ENCODE measurements around the gene SOCS4. TPM values are rescaled to one million over a fixed set of nuclear protein-coding genes. Genes with fewer than 3 reads are reported as not detected.

Gene SOCS4
- total RNA-seq, 1 experiment from 2014 or later: 31.5 TPM

DNA sequence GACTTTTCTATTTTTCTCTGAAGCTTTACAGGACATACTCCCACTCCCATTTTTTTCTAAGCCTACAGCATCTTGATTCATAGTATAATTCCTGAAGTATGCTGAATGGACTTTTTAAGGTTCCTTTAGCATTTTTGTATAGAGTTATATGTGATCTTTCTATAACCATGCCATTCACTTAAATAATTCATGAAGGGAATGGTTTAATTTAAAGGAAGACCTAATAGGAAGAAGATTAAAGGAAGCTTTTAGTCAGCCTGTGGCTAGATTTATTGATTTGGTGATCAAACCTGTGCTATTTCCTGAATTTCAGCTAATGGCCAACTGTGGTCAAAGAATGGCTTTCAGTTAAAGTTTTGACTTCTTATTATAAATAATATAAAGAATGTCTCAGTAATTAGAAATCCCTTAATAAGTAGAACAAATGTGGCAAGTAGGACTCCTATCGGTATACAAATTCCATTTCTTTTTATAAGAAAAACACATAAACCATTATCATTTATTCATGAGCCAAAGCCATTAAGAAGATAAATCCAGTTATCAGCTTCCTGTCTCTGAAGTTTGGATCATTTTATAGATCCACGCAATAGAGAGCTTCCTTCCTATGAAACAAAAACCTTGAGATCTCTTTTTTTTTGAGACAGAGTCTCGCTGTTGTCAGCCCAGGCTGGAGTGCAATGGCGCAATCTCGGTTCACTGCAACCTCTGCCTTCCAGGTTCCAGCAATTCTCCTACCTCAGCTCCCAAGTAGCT is 20.4 kb downstream of the SOCS4 start:
- CTCF ChIA-PET: interaction anchor here (0.6 kb wide), 1 partner anchor 222 kb away, joined by 7 read pairs; no protein-coding TSS in a partner anchor
- no TSS peak for BruUV-seq (replicated peaks)
- TF ChIP-seq, protein P1, sequence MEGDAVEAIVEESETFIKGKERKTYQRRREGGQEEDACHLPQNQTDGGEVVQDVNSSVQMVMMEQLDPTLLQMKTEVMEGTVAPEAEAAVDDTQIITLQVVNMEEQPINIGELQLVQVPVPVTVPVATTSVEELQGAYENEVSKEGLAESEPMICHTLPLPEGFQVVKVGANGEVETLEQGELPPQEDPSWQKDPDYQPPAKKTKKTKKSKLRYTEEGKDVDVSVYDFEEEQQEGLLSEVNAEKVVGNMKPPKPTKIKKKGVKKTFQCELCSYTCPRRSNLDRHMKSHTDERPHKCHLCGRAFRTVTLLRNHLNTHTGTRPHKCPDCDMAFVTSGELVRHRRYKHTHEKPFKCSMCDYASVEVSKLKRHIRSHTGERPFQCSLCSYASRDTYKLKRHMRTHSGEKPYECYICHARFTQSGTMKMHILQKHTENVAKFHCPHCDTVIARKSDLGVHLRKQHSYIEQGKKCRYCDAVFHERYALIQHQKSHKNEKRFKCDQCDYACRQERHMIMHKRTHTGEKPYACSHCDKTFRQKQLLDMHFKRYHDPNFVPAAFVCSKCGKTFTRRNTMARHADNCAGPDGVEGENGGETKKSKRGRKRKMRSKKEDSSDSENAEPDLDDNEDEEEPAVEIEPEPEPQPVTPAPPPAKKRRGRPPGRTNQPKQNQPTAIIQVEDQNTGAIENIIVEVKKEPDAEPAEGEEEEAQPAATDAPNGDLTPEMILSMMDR (IDR thresholded peaks at IDR 0.05; ENCODE audit: unreplicated experiment): no peak
- intact Hi-C loops (cut with micrococcal nuclease; ENCODE audit: unreplicated experiment): no loop called here
- no peaks in the 10 kb centered on the region for H3K9me3 Mint-ChIP-seq (ENCODE audit: low read depth, unreplicated experiment)
- DNase-seq: no peak
- no peaks in the 10 kb centered on the region for H3K27me3 Mint-ChIP-seq (ENCODE audit: unreplicated experiment)
- no peaks in the 10 kb centered on the region for H3K4me1 Mint-ChIP-seq (ENCODE audit: low read depth, unreplicated experiment)
- no peak overlapping the region for H3K4me3 Mint-ChIP-seq (ENCODE audit: low read depth, unreplicated experiment)
- H3K27ac Mint-ChIP-seq (ENCODE audit: unreplicated experiment): no peak overlapping the region
- H3K36me3 Mint-ChIP-seq (ENCODE audit: insufficient read depth, unreplicated experiment): peaks cover 19% of the 10 kb centered on the region

DNA sequence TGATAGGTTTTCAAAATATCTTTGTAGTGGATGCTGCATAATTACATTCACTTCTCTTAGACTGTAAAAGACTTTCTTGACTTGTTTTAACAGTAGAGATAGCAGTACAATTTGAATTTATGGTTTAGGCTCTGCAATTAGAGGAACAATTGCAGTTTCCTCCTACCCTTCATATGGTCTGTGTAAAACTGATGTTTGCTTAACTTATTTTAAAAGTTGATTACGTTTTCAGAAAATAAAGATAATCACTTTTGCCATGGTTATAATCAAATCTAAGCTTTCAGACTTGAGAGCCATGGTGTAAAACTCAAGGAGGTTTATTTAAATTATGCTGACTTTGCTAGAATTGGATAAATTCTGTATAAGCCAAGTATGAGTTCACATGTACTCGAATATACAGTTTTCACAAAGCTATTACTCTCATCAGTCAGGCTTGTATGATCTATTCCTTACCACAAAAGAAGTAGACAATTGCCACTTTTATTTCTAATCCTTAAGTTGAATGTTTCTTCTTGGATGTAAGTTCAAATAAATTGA is 21.9 kb downstream of the SOCS4 start:
- peaks cover 9% of the 10 kb centered on the region for H3K4me1 Mint-ChIP-seq (ENCODE audit: low read depth, unreplicated experiment)
- H3K36me3 Mint-ChIP-seq (ENCODE audit: insufficient read depth, unreplicated experiment): peaks cover 34% of the 10 kb centered on the region
- CTCF ChIA-PET: interaction anchor here (0.6 kb wide), 1 partner anchor 273 kb away, joined by 4 read pairs; no protein-coding TSS in a partner anchor
- BruUV-seq (replicated peaks): no TSS peak
- H3K27me3 Mint-ChIP-seq (ENCODE audit: unreplicated experiment): no peaks in the 10 kb centered on the region
- no peaks in the 10 kb centered on the region for H3K9me3 Mint-ChIP-seq (ENCODE audit: low read depth, unreplicated experiment)
- intact Hi-C loops (cut with micrococcal nuclease; ENCODE audit: unreplicated experiment): no loop called here
- TF ChIP-seq, protein P1 (IDR thresholded peaks at IDR 0.05; ENCODE audit: unreplicated experiment): no peak
- no peak overlapping the region for H3K27ac Mint-ChIP-seq (ENCODE audit: unreplicated experiment)
- H3K4me3 Mint-ChIP-seq (ENCODE audit: low read depth, unreplicated experiment): no peak overlapping the region
- DNase-seq: no peak

DNA sequence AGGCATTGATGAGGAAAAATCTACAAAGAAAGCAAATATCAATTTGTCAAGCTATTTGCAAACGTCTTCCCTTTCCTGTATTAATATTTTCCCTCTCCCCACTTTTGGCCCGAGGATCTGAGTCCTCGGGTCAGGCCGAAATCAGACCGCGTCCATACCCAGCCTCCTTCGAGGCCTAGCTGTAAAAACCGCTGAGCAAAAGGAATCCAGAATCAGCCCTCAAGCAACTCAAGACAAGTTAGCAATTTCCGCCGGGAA is 24.1 kb downstream of the SOCS4 start:
- Mint-ChIP-seq H3K4me1 (ENCODE audit: low read depth, unreplicated experiment) (peaks cover 10% of the 10 kb centered on the region), H3K9me3 (ENCODE audit: low read depth, unreplicated experiment) (no peaks in the 10 kb centered on the region), H3K36me3 (ENCODE audit: insufficient read depth, unreplicated experiment) (peaks cover 45% of the 10 kb centered on the region), H3K4me3 (ENCODE audit: low read depth, unreplicated experiment) (peak overlapping the region; percentile 92), H3K27me3 (ENCODE audit: unreplicated experiment) (no peaks in the 10 kb centered on the region), H3K27ac (ENCODE audit: unreplicated experiment) (peak overlapping the region; percentile 99)
- TF ChIP-seq, protein P1 (IDR thresholded peaks at IDR 0.05; ENCODE audit: unreplicated experiment): no peak
- intact Hi-C loops (cut with micrococcal nuclease; ENCODE audit: unreplicated experiment): loop anchor here (5.0 kb wide), 1 partner anchor 36 kb away; no protein-coding TSS in a partner anchor
- CTCF ChIA-PET: interaction anchor here (0.6 to 2.8 kb wide), 18 partner anchors 11 to 323 kb away, joined by 3 to 19 read pairs (median 4); partner anchors contain the start of genes SOCS4 and WDHD1
- TSS peak; percentile 86 for BruUV-seq (replicated peaks)
- DNase-seq: no peak

DNA sequence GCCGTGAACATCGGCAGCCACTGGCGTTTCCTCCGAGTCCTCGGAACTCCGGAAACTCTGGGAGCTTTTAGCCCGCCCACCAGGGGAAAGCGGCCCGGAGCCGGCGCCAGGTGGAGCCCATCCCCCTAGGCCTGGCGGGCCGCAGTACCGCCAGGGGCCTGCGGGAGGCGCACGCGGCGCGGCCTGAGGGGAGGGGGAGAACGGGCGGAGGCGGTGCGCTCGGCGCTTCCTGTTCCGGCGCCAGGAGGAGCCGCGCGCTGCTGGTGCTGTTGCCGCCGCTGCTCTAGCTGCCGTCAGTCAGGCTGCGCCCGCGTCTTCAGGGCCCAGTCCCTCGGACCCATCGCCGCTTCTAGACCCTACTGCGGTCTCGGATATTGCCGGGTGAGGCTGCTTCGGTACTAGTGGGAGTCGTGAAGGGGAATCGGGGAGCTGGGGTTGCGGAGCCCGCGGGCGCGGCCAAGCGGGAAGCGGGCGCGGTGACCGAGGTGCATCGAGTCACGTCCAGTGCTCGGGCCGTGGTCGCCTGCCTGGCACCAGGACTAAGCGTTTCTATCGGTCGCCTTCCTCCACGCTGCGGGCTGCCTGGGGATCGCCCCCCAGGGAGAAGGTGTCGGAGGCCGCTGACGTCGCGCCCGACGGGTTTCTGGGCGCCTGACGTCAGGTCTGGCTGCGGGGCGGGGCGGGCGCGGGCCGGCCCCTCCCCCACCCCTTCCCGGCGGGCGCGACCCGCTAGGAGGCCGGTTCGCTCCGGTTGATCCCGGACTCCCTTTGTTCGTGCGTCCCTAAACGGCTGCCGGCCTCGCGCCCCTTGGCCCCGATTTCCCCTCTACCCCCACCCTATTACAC is 24.6 kb downstream of the SOCS4 start, which contains the start of gene MAPK1IP1L:
TSS of gene MAPK1IP1L (plus strand) at position 225 of the 846 bp plus-strand sequence. CDS start 10,037 bp downstream, outside the sequence.
- Mint-ChIP-seq H3K4me3 (ENCODE audit: low read depth, unreplicated experiment) (peak within 1 kb of the TSS; percentile 92), H3K27me3 (ENCODE audit: unreplicated experiment) (no peaks in the 10 kb centered on the region), H3K4me1 (ENCODE audit: low read depth, unreplicated experiment) (peaks cover 10% of the 10 kb centered on the region), H3K27ac (ENCODE audit: unreplicated experiment) (peak within 1 kb of the TSS; percentile 99), H3K9me3 (ENCODE audit: low read depth, unreplicated experiment) (no peaks in the 10 kb centered on the region), H3K36me3 (ENCODE audit: insufficient read depth, unreplicated experiment) (peaks cover 45% of the 10 kb centered on the region)
- TF ChIP-seq, protein P1 (IDR thresholded peaks at IDR 0.05; ENCODE audit: unreplicated experiment): peak; percentile 97
- intact Hi-C loops (cut with micrococcal nuclease; ENCODE audit: unreplicated experiment): loop anchor here (5.0 kb wide), 1 partner anchor 36 kb away; no protein-coding TSS in a partner anchor
- DNase-seq: peak; percentile 94
- no TSS peak for BruUV-seq (replicated peaks)
- CTCF ChIA-PET: interaction anchor here (0.5 to 2.8 kb wide), 18 partner anchors 12 to 322 kb away, joined by 3 to 19 read pairs (median 4); partner anchors contain the start of genes SOCS4 and WDHD1
